DMS79 treated with DMSO at 0.1 percent for 48 hours (cell line): ENCODE results near the gene SRP9.
"Not testable (repeated sequence)": the region's sequence is repeated elsewhere in the genome, so short reads cannot be mapped to it uniquely, and the experiment has no call there.

Source experiments
- DNase-seq: peaks from one replicate; lab custom pipeline; 2025; lab: John Stamatoyannopoulos, UW

The SRP9 gene

DNA sequence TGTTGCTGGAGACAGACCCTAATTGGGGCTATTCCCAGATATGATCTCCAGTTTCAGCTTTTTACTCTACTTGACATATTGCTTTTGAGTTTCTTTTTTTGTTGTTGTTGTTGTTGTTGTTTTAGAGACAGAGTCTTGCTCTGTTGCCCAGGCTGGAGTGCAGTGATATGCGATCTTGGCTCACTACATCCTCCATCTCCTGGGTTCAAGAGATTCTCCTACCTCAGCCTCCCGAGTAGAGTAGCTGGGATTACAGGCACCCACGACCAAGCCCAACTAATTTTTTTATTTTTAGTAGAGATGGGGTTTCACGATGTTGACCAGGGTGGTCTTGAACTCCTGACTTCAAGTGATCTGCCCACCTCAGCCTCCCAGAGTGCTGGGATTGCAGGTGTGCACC, 1.3 kb upstream of the SRP9 start:
- no peak for DNase-seq

DNA sequence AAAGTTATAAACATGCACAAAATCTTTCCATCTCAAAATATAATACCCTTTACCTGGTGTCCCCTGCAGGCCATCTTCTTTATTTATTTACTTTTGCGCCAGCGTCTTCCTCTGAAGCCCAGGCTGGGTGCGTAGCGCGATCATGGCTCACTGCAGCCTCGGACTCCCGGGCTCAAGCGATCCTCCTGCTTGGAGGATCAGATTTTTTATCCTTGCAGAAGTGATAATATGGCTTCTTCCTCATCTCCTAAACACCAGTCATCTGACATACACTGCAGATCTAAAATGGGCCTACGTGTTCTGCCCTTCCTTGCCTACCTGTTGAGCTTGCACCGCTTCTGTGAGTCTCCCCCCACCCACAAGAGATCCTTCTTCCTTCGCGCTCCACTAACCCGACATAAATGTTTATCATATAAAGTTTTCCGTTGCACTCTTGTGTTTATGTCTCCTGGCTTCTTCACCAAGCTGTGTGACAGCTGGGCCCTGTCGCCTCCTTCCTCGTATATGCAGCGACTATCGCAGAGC, 506 bp upstream of the SRP9 start:
- peak; percentile 97 for DNase-seq

DNA sequence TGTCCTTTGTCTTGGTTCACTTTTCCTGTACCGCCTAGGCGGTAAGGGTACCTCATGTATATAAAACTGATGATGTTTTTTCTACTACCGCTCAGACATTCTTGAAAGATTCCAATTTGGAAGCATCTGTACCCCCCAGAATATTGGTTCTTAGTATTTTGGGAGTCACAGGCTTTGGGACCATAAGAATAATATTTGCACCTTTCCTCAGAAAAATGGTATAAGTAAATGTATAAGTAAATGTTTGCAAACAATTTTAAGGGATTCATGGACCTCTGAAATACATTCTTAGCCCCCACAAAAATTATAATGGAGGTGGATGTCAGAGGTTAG, 677 bp downstream of the SRP9 start:
- no peak for DNase-seq

DNA sequence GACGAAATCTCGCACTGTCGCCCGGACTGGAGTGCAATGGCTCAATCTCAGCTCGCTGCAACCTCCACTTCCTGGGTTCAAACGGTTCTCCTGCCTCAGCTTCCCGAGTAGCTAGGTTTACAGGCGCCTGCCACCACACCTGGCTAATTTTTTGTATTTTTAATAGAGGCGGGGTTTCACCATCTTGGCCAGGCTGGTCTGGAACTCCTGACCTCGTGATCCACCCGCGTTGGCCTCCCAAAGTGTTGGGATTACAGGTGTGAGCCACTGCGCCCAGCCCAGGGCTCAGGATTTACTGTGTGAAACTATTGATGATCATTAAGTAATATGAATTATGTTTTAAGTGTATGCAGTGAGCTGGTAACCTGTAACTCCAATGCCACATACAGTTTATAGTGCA, 1.5 kb downstream of the SRP9 start:
- not testable (repeated sequence) for DNase-seq

DNA sequence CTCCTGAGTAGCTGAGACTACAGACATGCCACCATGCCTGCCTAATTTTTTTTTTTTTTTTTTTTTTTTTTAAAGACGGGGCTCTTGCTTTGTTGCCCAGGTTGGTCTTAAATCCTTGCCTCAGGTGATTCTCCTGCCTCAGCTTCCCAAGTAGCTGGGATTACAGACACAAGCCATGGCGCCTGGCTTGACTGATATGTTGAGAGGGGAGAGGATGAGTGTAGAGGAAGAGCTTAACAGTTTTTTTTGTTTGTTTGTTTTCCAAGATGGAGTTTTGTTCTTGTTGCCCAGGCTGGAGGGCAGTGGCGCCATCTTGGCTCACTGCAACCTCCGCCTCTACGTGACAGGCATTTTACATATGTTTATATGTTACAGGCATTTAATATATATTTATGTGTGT, 2.5 kb downstream of the SRP9 start:
- DNase-seq, result no peak

DNA sequence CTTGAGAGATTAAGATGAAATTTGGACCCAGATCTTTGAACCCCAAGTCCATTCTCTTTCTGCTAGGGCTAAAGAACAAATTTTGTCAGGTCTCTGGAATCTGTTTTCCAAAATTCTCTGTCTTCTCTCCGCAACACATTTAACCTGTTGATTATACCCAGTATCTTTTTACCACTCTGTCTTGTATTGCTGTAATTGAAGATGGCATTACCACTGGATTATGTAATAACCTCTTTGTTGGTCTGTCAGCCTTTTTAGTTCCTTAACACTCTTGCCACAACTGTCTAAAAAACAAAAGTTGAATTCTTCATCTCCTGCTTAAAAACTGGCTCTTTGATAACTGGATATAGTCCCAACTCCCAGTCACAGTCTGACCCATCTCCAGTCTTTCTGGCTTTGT, 3.0 kb downstream of the SRP9 start:
- DNase-seq, result no peak

DNA sequence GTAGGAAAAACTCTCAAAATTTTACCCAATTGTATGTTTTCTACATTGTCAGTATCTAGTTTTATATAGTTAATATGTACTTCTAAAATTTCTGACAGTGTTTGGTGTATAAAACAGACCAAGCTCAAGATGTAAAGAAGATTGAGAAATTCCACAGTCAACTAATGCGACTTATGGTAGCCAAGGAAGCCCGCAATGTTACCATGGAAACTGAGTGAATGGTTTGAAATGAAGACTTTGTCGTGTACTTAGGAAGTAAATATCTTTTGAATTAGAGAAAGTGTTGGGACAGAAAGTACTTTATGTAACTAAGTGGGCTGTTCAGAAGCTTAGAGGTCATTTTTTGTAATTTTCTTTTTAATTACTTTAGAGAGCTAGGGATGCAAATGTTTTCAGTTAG, 11.5 kb downstream of the SRP9 start:
- not testable (repeated sequence) for DNase-seq

DNA sequence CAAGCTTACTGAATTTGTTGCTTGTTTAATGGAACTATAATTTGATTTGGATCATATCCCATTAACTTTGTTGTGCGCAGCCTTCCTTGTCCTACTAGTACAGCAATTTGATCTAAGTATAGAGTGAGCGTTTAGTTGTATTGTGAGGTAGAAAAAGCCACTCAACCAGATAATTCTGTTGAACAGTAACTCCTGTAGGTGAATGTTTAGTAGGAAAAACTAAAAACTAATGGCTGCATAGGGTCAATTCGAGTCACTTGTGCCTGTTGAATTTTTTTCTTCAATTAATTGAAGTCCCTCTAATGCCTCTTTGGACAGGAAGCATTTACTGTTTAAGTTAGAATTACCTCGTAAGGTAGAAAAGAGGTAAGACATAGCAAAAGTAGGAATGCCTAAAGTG, 17.3 kb downstream of the SRP9 start:
- DNase-seq, result no peak

DNA sequence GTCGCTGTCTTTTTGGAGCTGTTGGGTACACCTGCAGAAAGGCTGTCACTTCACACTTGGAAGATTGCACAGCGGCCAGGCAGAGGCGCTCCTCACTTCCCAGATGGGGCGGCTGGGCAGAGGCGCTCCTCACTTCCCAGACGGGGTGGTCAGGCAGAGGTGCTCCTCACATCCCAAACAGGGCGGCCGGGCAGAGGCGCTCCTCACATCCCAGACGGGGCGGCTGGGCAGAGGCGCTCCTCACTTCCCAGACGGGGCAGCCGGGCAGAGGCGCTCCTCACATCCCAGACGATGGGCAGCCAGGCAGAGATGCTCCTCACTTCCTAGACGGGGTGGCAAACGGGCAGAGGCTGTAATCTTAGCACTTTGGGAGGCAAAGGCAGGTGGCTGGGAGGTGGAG, 18.5 kb downstream of the SRP9 start:
- DNase-seq, result not testable (repeated sequence)

DNA sequence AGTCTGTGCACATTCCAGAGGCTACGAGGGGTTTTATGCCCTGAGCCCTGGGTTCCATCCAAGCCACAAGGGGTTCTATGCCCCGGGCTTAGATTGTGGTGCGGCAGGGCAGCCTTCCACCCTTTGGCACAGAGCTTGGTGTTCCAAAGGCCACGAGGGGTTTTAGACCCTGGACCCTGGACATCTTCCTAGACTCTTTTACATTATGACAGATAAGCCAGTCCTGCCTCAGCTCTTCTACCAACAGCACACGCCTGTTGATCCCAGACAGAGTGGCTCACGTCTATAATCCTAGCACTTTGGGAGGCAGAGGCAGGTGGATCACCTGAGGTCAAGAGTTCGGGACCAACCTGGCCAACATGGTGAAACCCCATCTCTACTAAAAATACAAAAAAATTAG, 23.5 kb downstream of the SRP9 start:
- DNase-seq, result not testable (repeated sequence)

DNA sequence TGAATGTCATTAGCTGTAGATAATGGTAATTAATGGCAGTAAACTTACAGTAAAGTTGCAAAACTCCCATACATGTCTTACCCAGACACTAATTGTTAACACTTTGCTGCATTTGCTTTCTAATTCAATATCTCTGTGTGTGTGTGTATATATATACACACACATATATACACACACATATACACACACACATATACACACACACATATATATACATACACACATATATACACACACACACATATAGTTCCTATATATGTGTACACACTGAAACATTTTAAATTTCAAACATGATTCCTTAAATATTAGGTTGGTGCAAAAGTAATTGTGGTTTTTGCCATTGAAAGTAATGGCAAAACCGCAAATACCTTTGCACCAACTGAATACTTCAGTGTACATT, 28.6 kb downstream of the SRP9 start:
- DNase-seq, result no peak

DNA sequence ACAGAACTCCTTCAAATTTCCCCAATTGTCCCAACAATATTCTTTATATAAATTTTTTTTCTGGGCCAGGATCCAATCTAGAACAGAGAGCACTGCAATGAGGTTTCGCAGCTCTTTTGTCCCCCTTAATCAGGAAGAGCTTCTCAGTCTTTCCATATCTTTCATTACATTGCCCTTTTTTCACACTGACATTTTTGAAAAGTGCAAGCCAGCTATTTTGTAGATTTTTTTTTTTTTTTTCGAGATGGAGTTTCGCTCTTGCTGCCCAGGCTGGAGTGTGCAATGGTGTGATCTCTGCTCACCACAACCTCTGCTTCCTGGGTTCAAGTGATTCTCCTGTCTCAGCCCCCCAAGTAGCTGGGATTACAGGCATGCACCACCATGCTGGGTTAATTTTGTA, 29.1 kb downstream of the SRP9 start:
- DNase-seq, result not testable (repeated sequence)

DNA sequence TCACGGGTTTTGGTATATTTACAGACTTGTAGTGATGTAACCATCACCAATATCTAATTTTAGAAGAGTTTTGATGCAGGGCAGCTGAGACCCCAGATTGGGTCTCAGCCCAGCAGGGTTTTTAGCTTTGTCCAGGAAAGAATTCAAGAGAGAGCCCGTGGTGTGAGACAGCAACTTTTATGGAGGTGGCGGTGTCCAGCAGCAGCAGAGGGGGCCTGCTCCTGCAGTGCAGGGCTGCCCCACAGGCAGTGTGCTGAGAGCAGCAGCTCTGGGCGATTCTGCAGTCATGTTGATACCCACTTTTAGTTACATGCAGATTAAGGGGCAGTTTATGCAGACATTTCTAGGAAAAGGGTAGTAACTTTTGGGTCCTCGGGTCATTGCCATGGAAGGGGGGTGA, 30.5 kb downstream of the SRP9 start:
- DNase-seq, result no peak

DNA sequence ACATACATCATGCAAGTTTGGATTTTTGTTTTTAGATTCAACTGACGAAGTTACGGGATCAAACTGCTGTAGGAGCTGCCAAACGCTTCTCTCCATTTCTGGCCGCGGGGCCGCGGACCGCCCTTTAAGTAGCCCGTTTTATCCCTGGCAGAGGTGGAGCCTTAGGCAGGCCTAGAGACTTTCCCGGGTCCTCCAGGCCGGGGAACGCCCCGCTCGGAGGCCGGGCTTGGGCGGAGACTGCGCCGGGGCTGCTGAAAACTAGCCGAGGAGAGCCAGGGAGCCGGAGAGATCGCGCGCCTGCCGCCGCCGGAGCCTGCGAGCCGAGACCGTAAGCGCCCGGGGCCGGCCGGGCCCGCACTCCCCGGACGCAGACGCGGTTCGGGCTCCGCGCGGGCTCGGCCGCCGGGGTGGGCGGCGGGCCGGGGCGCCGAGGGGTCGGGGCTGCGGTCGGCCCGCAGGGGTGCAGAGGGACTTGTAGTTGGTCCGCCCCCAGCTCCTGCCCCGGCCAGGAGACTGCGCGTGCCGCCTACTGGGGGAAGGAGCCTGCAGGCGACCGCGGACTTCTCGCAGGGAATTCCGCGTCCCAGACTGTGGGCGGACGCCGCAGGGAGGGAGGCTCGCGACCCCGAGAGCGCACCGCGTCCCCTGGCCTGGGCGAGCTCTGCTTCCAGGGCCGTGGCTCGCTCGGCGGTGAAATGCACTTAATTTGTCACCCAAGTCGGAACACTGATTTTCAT, 32.4 kb downstream of the SRP9 start, which contains the start of gene EPHX1:
Gene EPHX1, plus strand, starts transcription at position 283 of the 737 bp plus-strand sequence. CDS start 18,606 bp downstream, outside the sequence.
- peak; percentile 93 for DNase-seq

DNA sequence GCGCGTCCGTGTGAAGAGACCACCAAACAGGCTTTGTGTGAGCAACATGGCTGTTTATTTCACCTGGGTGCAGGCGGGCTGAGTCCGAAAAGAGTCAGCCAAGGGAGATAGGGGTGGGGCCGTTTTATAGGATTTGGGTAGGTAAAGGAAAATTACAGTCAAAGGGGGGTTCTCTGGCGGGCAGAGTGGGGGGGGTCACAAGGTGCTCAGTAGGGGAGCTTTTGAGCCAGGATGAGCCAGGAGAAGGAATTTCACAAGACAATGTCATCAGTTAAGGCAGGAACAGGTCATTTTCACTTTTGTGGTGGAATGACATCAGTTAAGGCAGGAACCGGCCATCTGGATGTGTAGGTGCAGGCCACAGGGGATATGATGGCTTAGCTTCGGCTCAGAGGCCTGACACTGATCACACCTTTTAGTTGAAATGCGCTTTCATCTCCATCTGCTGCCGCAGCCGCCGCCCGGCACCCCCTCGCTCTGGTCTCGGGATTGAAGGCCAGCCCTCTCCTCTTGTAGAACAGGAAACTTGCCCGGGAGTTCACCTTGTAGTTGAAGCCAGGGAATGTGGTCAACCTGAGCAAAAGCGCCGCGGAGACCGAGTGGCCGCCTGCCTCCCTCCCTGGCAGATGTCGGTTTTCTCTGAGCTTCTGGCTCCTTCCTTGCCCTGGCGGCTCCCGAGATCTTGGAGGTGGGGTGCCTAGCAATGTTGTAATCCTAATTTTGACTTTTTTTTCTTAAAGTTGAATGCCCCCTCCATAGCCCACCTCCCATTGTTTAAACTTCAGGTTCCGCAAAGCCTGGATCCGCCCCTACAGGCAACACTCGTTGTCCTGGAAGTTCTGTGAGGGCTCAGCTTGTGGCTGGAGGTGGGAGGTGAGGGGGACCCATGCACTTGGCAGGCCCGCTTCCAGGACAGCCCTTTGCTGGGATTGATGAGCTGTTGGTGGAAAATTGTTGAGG, 33.2 kb downstream of the SRP9 start:
- DNase-seq, result not testable (repeated sequence)

DNA sequence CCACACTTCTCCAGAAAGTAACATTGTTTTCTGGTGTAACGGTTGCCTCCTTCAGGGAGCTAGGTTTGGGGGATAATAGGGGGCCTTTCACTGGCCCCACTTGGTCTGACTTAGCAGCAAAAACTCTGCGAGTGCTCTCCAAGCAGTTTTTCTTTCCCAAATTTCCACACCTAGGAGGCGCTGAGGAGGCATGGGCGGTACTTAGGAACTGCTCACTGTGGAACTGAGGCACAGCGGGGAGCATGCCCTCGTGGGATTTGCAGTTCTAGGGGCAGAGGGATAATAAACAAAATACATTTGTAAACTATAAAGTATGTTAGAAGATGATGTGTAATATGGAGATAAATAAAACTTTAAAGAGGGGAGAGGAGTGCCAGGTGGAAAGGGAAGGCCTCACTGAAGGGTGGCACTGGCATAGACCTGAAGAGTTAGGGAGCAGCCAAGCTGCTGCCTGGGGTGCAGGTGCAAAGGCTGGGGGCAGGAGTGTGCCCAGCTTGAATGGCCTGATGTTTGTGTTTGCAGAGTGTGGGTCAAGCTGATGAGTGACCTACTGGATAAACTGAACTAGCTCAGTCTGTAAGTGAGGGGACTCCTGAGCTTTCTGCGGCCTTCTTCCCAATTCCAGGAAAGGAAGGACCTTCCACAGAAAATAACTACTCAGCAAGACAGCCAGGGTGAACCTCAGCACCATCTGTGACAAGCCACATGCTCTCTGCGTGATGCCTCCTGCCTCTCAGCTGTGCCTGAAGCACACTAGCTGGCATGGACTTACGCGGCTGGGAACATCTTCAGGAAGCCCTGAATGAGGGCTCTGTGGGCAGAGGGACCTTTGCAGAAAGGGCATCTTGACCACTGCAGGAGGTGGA, 34.2 kb downstream of the SRP9 start:
- no peak for DNase-seq

DNA sequence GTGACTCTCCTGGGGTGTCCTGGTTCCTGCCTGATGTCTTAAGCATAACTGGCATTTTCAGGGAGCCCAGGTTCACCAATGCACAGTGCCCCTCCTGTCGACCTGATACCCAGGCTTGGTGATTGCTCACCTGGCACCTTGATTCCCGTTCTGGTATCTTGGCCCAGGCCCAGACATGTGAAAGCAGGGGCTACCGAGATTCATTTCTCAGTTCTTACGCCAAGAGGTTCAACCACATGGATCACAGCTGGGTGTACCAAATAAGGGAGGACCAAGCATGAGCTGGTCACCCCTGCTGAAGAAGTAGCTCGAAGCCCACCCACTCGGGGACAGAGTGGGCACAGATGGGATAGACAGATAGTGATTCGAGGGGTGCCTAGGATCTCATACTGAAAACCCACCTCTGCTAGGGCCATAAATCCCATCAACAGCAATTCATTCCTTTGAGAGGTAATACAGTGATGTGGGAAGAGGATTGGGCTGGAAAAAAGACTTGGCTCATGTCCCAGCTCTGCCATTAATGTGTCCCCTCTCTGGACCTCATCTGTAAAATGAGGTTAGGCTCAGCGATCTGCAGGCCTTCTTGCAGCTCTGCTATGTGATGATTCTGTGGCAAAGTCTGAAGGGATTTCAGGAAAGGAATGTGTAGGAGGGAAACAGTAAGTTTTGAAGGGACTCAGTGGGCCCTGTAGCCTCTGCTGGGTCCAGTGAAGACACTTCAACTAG, 35.0 kb downstream of the SRP9 start:
- peak; percentile 80 for DNase-seq

DNA sequence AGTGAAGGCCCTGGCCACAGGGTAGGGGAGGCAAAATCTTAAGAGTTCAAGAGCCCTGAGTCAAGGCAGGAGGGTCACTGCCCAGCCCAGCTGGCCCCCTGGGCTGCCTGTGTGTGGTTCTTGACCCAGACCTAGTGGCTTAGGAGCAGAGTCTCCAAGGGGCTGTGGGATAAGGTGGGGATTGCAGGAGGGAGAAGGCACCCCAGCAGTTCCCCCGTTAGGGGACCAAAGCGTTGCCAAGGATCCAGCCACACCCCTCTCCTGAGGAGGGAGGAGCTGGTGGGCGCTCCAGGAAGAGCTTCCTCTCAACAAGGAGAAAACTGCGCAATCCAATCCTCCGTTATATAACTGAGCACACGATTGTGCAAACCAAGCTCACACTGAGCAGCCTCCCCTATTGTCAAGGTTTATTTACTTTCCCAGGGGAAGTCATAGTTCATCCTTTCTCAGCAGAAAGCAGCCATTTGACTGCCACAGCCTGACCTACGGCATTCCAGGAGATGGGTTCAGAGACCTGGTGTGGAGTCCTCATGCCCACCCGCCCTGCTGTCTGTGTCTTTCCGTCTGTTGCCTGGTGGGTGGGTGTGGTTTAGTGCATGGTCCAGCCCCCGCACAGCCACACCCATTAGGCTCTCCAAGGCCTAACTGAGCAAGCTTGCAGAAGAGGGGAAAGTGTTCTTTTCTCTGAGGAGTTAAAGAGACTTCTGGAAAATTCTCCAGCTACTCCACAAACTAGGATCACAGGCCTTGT, 35.8 kb downstream of the SRP9 start:
- DNase-seq, result peak; percentile 44

DNA sequence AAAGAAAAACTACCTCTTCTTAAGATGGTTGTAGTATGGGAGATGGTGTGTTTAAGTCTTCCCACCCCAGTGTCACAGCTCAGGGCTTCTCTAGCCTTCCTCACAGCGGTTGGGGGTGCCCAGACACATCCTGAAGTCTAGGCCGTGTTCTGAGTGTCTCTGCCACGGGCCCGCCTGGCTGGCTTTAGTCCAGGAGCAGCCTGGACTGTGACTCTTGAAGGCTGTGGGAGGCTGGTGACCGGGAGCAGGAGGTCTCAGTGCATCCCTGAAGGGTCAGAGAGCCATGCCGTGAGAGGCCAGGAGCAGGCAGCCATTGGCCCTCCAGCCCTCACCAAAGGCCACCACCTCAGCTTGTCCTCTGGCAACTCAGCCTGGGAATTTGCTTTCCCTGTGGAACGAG, 36.8 kb downstream of the SRP9 start:
- no peak for DNase-seq

DNA sequence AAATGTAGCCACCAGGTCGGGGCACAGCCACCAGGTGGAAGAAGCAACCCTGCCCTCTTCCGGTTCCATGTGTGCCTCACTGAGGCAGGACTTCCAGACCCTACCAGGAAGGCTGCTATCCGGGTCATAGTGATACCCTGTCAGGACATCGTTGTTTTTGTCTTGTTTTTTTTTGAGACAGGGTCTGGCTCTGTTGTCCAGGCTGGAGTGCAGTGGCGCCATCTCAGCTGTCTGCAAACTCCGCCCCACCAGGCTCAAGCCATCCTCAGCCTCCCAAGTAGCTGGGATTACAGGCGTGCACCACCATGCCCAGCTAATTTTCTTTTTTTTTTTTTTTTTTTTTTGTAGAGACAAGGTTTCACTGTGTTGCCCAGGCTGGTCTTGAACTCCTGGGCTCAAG, 37.5 kb downstream of the SRP9 start:
- not testable (repeated sequence) for DNase-seq
